Activated T-cell treated with anti-CD3 and anti-CD28 coated beads, Interleukin-2, amount 50 U/mL, for 24 hours (primary cell): ENCODE data around the gene PRKG2.

Source experiments
- DNase-seq: peaks from one replicate; pipeline ENCODE4 v3.0.0-alpha.2; 2020
- H3K27ac Mint-ChIP-seq: 2 replicates; pipeline ENCODE4 v1.8.0; 2020; ENCODE audit warnings: mild to moderate bottlenecking, mixed read lengths
- H3K27me3 Mint-ChIP-seq: 2 replicates; pipeline ENCODE4 v1.8.0; 2020; ENCODE audit warnings: mixed read lengths
- H3K36me3 Mint-ChIP-seq: 2 replicates; pipeline ENCODE4 v1.8.0; 2020; ENCODE audit warnings: low read depth, mixed read lengths
- H3K4me1 Mint-ChIP-seq: 2 replicates; pipeline ENCODE4 v1.8.0; 2020; ENCODE audit warnings: low read depth, mixed read lengths
- H3K4me3 Mint-ChIP-seq: 2 replicates; pipeline ENCODE4 v1.8.0; 2020; ENCODE audit warnings: mild to moderate bottlenecking, moderate library complexity, mixed read lengths
- H3K9me3 Mint-ChIP-seq: 2 replicates; pipeline ENCODE4 v1.8.0; 2020; ENCODE audit warnings: mixed read lengths

PRKG2 gene

DNA sequence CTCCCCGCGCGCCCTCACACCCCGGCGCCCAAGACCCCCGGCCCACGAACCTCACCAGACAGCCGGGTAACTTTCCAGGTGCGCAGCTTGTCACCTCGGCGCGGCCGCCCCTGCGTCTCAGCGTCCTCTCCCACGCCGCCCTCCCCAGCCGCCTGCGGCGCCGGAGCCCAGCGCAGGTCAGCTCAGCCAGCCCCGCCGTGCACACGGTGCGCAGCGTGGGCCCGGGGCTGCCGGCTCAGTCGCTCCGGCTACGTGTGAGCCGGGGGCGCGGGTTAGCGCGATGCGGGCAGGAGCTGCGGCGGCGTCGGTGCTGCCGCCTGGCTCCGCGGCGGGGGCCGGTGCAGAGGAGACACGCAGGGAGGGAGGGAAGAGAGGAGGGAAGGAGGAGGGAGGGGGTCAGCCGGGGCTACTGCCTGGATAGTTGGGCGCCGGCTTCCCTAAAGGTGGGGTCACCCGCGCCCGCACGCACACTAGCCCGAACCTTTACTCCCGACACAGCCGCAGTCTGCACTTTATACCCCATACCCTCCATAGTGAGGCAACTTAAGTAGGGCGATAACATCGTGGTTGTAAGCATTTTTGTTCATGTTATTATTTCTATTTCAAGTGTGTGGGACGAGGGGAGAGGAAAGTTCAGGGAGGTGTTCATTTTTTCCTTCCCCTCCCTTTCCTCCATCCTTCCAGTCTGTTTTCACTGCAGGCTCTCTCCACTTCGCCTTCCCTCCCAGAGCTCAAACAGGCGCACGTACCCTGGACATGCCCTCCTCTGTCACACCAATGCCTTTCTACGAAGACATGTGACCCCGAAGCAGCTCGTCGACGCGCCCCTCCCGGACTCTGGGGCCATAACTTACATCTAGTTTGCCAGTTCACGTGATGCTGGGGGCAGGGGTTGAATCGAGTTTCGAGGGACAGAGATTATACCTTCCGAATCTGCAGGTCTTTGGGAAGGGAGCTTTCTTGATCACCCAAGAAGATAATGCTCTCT is at the start of gene PRKG2:
Gene PRKG2, minus strand, starts transcription at position 342 of the 988 bp plus-strand sequence. CDS start 10,175 bp downstream, outside the sequence.
- Mint-ChIP-seq H3K27me3 (peaks cover 59% of the 10 kb centered on the region), H3K4me3 (peak within 1 kb of the TSS; percentile 58), H3K36me3 (no peaks in the 10 kb centered on the region), H3K4me1 (peaks cover 13% of the 10 kb centered on the region), H3K9me3 (no peaks in the 10 kb centered on the region), H3K27ac (no peak within 1 kb of the TSS)
- DNase-seq, result peak; percentile 30

GRCh38 chr4:81260443-81261101 is 45.5 kb upstream of the PRKG2 start:
- no peak overlapping the region for H3K4me3 Mint-ChIP-seq
- H3K9me3 Mint-ChIP-seq, result no peaks in the 10 kb centered on the region
- no peaks in the 10 kb centered on the region for H3K36me3 Mint-ChIP-seq
- H3K27me3 Mint-ChIP-seq, result peaks cover 6% of the 10 kb centered on the region
- DNase-seq, result no peak
- no peak overlapping the region for H3K27ac Mint-ChIP-seq
- no peaks in the 10 kb centered on the region for H3K4me1 Mint-ChIP-seq

GRCh38 chr4:81258841-81259550 is 44.0 kb upstream of the PRKG2 start:
- Mint-ChIP-seq H3K4me1 (no peaks in the 10 kb centered on the region), H3K27ac (no peak overlapping the region), H3K27me3 (peaks cover 6% of the 10 kb centered on the region), H3K4me3 (no peak overlapping the region), H3K36me3 (no peaks in the 10 kb centered on the region), H3K9me3 (no peaks in the 10 kb centered on the region)
- no peak for DNase-seq

- Mint-ChIP-seq H3K27ac (no peak overlapping the region), H3K9me3 (no peaks in the 10 kb centered on the region), H3K36me3 (no peaks in the 10 kb centered on the region), H3K4me1 (no peaks in the 10 kb centered on the region), H3K4me3 (no peak overlapping the region), H3K27me3 (peaks cover 7% of the 10 kb centered on the region)
- DNase-seq, result no peak
These were observed 42.8 kb upstream of the PRKG2 start for GRCh38 chr4:81257816-81258215.

- DNase-seq, result no peak
- no peaks in the 10 kb centered on the region for H3K9me3 Mint-ChIP-seq
- no peak overlapping the region for H3K4me3 Mint-ChIP-seq
- no peak overlapping the region for H3K27ac Mint-ChIP-seq
- no peaks in the 10 kb centered on the region for H3K36me3 Mint-ChIP-seq
- no peaks in the 10 kb centered on the region for H3K4me1 Mint-ChIP-seq
- peaks cover 10% of the 10 kb centered on the region for H3K27me3 Mint-ChIP-seq
These were observed 42.0 kb upstream of the PRKG2 start for GRCh38 chr4:81257021-81257420.

DNA sequence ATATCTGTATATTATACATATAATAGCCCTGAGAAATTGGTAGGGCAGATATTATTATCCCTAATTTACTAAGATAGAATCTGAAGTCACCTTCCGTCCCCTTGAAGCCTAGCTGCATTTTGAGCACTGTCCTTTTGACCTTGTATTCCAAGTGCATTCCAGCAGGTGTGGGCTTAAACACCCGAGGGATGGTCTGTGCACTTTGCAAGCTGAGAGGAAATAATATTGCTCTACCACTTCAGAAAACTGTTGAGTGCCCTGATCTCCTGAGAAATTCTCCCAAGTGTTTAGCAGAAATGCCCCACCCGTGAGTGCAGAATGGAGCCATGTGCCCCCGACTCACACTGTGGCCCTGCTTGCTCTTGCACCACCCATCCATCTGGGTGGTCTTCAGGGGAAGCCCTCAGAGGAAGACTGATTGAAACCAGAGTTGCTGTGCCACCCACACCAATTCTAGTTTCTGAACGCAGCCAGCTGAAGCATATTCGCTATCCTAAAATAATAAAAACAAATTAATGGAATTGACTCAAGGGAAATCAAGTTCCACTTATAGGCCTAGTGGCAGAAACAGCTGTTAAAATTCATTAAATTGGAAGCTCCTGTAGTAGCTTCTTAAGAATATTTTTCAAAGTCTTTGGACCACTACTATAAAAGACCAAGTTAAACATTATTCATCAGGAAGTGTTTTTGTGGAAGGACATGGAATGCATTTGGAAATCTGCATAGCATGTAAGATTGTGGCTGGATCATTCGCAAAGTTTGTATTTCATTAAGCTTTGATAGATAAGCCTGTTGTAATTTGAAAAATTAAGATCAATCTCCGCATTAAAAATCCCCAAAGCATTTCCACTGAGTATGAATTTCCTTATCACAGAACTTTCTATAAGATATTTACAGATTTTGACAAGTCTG is 41.3 kb upstream of the PRKG2 start:
- Mint-ChIP-seq H3K4me3 (no peak overlapping the region), H3K27ac (no peak overlapping the region), H3K4me1 (no peaks in the 10 kb centered on the region), H3K9me3 (no peaks in the 10 kb centered on the region), H3K27me3 (peaks cover 9% of the 10 kb centered on the region), H3K36me3 (no peaks in the 10 kb centered on the region)
- DNase-seq, result no peak

DNA sequence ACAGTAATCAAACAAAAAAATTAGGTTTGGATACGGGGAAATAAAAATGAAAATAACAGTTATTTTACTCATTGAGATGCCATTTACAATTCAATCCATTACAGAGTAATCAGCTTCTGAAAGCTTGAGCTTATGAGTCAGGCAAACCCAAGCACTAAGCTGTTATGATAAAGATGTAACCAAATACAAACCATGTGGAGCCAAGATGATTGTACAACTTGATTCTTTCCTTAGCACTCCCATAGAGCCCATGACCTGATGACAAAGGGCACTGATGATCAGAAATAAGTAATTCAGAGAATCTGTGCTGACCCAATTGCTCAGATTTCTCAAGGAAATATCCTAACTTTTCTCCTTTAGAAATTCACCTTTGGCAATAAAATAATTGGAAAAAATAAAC is 40.5 kb upstream of the PRKG2 start:
- H3K27ac Mint-ChIP-seq, result no peak overlapping the region
- no peaks in the 10 kb centered on the region for H3K36me3 Mint-ChIP-seq
- peaks cover 6% of the 10 kb centered on the region for H3K27me3 Mint-ChIP-seq
- no peaks in the 10 kb centered on the region for H3K9me3 Mint-ChIP-seq
- DNase-seq, result no peak
- H3K4me3 Mint-ChIP-seq, result no peak overlapping the region
- no peaks in the 10 kb centered on the region for H3K4me1 Mint-ChIP-seq

GRCh38 chr4:81250430-81250829 is 35.4 kb upstream of the PRKG2 start:
- Mint-ChIP-seq H3K4me3 (no peak overlapping the region), H3K9me3 (no peaks in the 10 kb centered on the region)

GRCh38 chr4:81245218-81246009 is 30.4 kb upstream of the PRKG2 start:
- no peaks in the 10 kb centered on the region for H3K4me1 Mint-ChIP-seq
- DNase-seq, result no peak
- H3K4me3 Mint-ChIP-seq, result no peak overlapping the region
- H3K27ac Mint-ChIP-seq, result no peak overlapping the region
- peaks cover 4% of the 10 kb centered on the region for H3K27me3 Mint-ChIP-seq
- H3K36me3 Mint-ChIP-seq, result no peaks in the 10 kb centered on the region
- H3K9me3 Mint-ChIP-seq, result no peaks in the 10 kb centered on the region

More at GRCh38 chr4:81250430-81250829, 35.4 kb upstream of the PRKG2 start:
- Mint-ChIP-seq H3K27ac (no peak overlapping the region), H3K27me3 (peaks cover 7% of the 10 kb centered on the region), H3K4me1 (no peaks in the 10 kb centered on the region), H3K36me3 (no peaks in the 10 kb centered on the region)
- no peak for DNase-seq

DNA sequence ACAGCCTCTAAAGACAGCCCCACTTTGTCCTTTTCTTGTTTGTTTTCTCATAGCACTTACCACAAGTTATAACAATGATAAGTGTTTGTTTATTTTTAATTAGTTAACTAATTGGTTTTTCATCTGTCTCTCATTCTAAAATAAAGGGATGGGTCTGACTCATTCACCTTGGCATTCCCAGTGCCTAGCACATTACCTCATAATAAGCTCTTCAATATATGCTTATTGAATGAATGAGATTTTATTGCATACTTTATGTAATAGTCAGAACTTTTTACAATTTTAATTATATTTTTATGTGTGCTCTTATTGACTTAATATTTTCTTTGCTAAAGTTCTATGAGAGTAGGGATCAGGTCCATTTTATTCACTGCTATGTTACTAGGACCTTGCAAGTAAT is 22.8 kb upstream of the PRKG2 start:
- no peaks in the 10 kb centered on the region for H3K4me1 Mint-ChIP-seq
- peaks cover 12% of the 10 kb centered on the region for H3K27me3 Mint-ChIP-seq
- H3K36me3 Mint-ChIP-seq, result no peaks in the 10 kb centered on the region
- H3K4me3 Mint-ChIP-seq, result no peak overlapping the region
- no peak overlapping the region for H3K27ac Mint-ChIP-seq
- H3K9me3 Mint-ChIP-seq, result no peaks in the 10 kb centered on the region
- DNase-seq, result no peak

- Mint-ChIP-seq H3K4me1 (no peaks in the 10 kb centered on the region), H3K27me3 (peaks cover 12% of the 10 kb centered on the region), H3K36me3 (no peaks in the 10 kb centered on the region), H3K27ac (no peak overlapping the region), H3K4me3 (no peak overlapping the region), H3K9me3 (peaks cover 5% of the 10 kb centered on the region)
- DNase-seq, result no peak
These were observed 21.1 kb upstream of the PRKG2 start for GRCh38 chr4:81235982-81236749.

GRCh38 chr4:81227968-81228367 is 12.9 kb upstream of the PRKG2 start:
- DNase-seq, result no peak
- H3K27ac Mint-ChIP-seq, result no peak overlapping the region
- no peaks in the 10 kb centered on the region for H3K36me3 Mint-ChIP-seq
- no peak overlapping the region for H3K4me3 Mint-ChIP-seq
- peaks cover 3% of the 10 kb centered on the region for H3K27me3 Mint-ChIP-seq
- H3K4me1 Mint-ChIP-seq, result no peaks in the 10 kb centered on the region
- H3K9me3 Mint-ChIP-seq, result peaks cover 10% of the 10 kb centered on the region

DNA sequence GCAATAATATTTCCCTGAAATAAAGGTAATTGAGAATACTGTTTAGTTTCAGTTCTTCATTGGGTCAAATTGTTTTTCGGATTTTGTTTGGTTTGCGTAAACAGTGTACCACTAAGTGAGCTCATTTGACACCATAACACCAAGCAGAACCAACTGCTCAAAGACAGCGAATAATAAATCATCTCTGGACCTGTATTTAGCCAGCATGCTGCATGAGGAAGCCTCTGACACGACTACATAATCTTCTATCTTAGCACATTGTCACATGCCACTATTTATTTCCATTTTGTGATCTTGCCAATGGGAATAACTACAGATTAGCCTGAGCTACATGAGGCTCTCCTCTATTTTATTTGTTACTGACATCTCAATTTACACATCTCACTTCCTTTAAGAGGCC is 12.1 kb upstream of the PRKG2 start:
- Mint-ChIP-seq H3K36me3 (no peaks in the 10 kb centered on the region), H3K27me3 (peaks cover 3% of the 10 kb centered on the region), H3K27ac (no peak overlapping the region)

More for the DNA sequence above, 12.1 kb upstream of the PRKG2 start:
- Mint-ChIP-seq H3K9me3 (peaks cover 8% of the 10 kb centered on the region), H3K4me1 (no peaks in the 10 kb centered on the region), H3K4me3 (no peak overlapping the region)
- DNase-seq, result no peak
